HCT116 (cell line): ENCODE data around the gene UAP1L1. TPM values are rescaled to one million over a fixed set of nuclear protein-coding genes. Genes with fewer than 3 reads are reported as not detected.

Experiments
- ATAC-seq: fragments of 200-7000 bp; cut with Tn5 transposase; 2 replicates; pipeline ENCODE4 v1.9.1; 2020; ENCODE audit warnings: mild to moderate bottlenecking, moderate library complexity
- BruUV-seq: library from RNA; stranded (reverse); fragments of 400-500 nt; replicated peaks from 2 replicates; lab custom pipeline; 2021; lab: Mats Ljungman, UMichigan
- CTCF ChIA-PET: fragments of 300-600 bp; sonication (Branson Sonifier 250); formaldehyde crosslinking; loops from one replicate; lab custom pipeline; 2021; ENCODE audit warnings: antibody characterized with exemption; lab: Charles Lee
- POLR2A ChIA-PET: fragments of 300-600, 350-600 bp; sonication (Branson Sonifier 250); formaldehyde crosslinking; loops from one replicate; lab custom pipeline; 2021; ENCODE audit warnings: antibody characterized with exemption; lab: Charles Lee
- RAD21 ChIA-PET, 2 experiments: fragments of 300-600 bp; sonication (Branson Sonifier 250); formaldehyde crosslinking; loops; one replicate each; lab custom pipeline; 2023; ENCODE audit warnings: low total read pairs in 2 of 2; ENCODE audit not compliant: uncharacterized antibody in 2 of 2, unreplicated experiment in 2 of 2, low non-redundant PET in 1 of 2; lab: Charles Lee
- DNase-seq: peaks from one replicate; pipeline ENCODE4 v3.0.0-alpha.2; 2010; ENCODE audit warnings: low read depth, low spot score
- H2AFZ ChIP-seq: fragments of 200-600 bp; shearing (Covaris generic), sonication (generic); 2 replicates; pipeline ENCODE4 v1.6.1; 2017; ENCODE audit warnings: low read depth, mixed run types, mixed read lengths, antibody characterized with exemption, low read length; ENCODE audit not compliant: poor library complexity, severe bottlenecking
- H3K27ac ChIP-seq: 2 replicates; pipeline ENCODE4 v1.5.1; 2012; ENCODE audit warnings: low read depth, low read length
- H3K27me3 ChIP-seq: fragments of 200-600 bp; sonication (generic); 2 replicates; pipeline ENCODE4 v1.6.1; 2016; ENCODE audit warnings: mixed run types, low read length, mixed read lengths; ENCODE audit not compliant: insufficient read depth
- H3K36me3 ChIP-seq, 2 experiments: fragments of 200-500 bp in 1 of 2; fragments of 200-600 bp in 1 of 2; sonication (Bioruptor generic) in 1 of 2; sonication (generic) in 1 of 2; 2 replicates each; pipeline versions ENCODE4 v1.5.1 to v1.6.1; 2014 to 2016; ENCODE audit warnings: low read length in 2 of 2, inconsistent platforms in 1 of 2, mixed read lengths in 1 of 2, mixed run types in 1 of 2; ENCODE audit not compliant: insufficient read depth in 2 of 2, control insufficient read depth in 1 of 2
- H3K4me1 ChIP-seq, 2 experiments: fragments of 200-600 bp in 1 of 2; sonication (generic) in 1 of 2; 2 replicates each; pipeline versions ENCODE4 v1.5.1 to v1.6.1; 2012 to 2017; ENCODE audit warnings: low read length in 2 of 2, inconsistent platforms in 1 of 2, mild to moderate bottlenecking in 1 of 2, mixed read lengths in 1 of 2, mixed run types in 1 of 2, moderate library complexity in 1 of 2; ENCODE audit not compliant: insufficient read depth in 2 of 2, control insufficient read depth in 1 of 2
- H3K4me2 ChIP-seq: fragments of 200-600 bp; sonication (generic); 2 replicates; pipeline ENCODE4 v1.6.1; 2017; ENCODE audit warnings: mixed run types, low read length, mixed read lengths
- H3K4me3 ChIP-seq, 2 experiments: fragments of 200-600 bp in 1 of 2; sonication (generic) in 1 of 2; replicated peaks in 1 of 2; 2 replicates each; pipeline ENCODE4 v1.5.1; 2011 to 2016; ENCODE audit warnings: low read length in 2 of 2, control low read depth in 1 of 2, low read depth in 1 of 2, mild to moderate bottlenecking in 1 of 2, mixed read lengths in 1 of 2, mixed run types in 1 of 2
- H3K79me2 ChIP-seq: fragments of 200-600 bp; sonication (generic); 2 replicates; pipeline ENCODE4 v1.6.1; 2017; ENCODE audit warnings: mild to moderate bottlenecking, mixed run types, low read length, moderate library complexity, mixed read lengths; ENCODE audit not compliant: insufficient read depth
- H3K9ac ChIP-seq: fragments of 200-600 bp; sonication (generic); 2 replicates; pipeline ENCODE4 v1.6.1; 2016; ENCODE audit warnings: low read length, mixed read lengths
- H3K9me2 ChIP-seq: fragments of 200-600 bp; sonication (generic), shearing (Covaris generic); 2 replicates; pipeline ENCODE4 v1.6.1; 2017; ENCODE audit warnings: mixed run types, mild to moderate bottlenecking, moderate library complexity; ENCODE audit not compliant: insufficient read depth
- H3K9me3 ChIP-seq, 2 experiments: fragments of 200-500 bp in 1 of 2; fragments of 200-600 bp in 1 of 2; sonication (Bioruptor generic) in 1 of 2; sonication (generic) in 1 of 2; 2 replicates each; pipeline ENCODE4 v1.6.1; 2014 to 2017; ENCODE audit warnings: low read length in 2 of 2, mixed read lengths in 2 of 2, inconsistent platforms in 1 of 2, low read depth in 1 of 2, mild to moderate bottlenecking in 1 of 2, mixed run types in 1 of 2, moderate library complexity in 1 of 2; ENCODE audit not compliant: control insufficient read depth in 1 of 2, insufficient read depth in 1 of 2
- H4K20me1 ChIP-seq: fragments of 200-600 bp; sonication (generic), shearing (Covaris generic); 2 replicates; pipeline ENCODE4 v1.6.1; 2017; ENCODE audit warnings: mixed run types, mild to moderate bottlenecking, moderate library complexity; ENCODE audit not compliant: insufficient read depth
- FOSL1 ChIP-seq: IDR thresholded peaks from 2 replicates; pipeline ENCODE4 v1.6.1; 2012; ENCODE audit warnings: low read depth
- JUND ChIP-seq: IDR thresholded peaks from 2 replicates; pipeline ENCODE4 v1.6.1; 2012
- MAX ChIP-seq: IDR thresholded peaks from 2 replicates; pipeline ENCODE4 v1.6.1; 2012
- POLR2AphosphoS5 ChIP-seq: IDR thresholded peaks from 2 replicates; pipeline ENCODE4 v1.6.1; 2011; ENCODE audit warnings: mild to moderate bottlenecking, low read depth, low read length, moderate library complexity
- REST ChIP-seq: IDR thresholded peaks from 2 replicates; pipeline ENCODE4 v1.6.1; 2012; ENCODE audit warnings: low read depth
- SIN3A ChIP-seq: IDR thresholded peaks from 2 replicates; pipeline ENCODE4 v1.6.1; 2012; ENCODE audit warnings: low read depth
- TCF7L2 ChIP-seq: IDR thresholded peaks from 2 replicates; pipeline ENCODE4 v1.7.0; 2011; ENCODE audit warnings: borderline replicate concordance, inconsistent platforms; ENCODE audit not compliant: insufficient read depth, insufficient read length; ENCODE audit errors: extremely low read depth
- ZFX ChIP-seq: fragments of 450-650 bp; IDR thresholded peaks from 2 replicates; pipeline ENCODE4 v1.6.1; 2017
- intact Hi-C: fragments of 100-400 bp; cut with micrococcal nuclease; formaldehyde crosslinking; loops from 2 replicates; pipeline ENCODE4 v1.10.0; 2022
- total RNA-seq: library from RNA; stranded (reverse); gene quantifications from one replicate; pipeline ENCODE4 v1.2.1, GENCODE V29; 2021; ENCODE audit not compliant: unreplicated experiment

Gene UAP1L1
- total RNA-seq, 1 experiment from 2014 or later = 11.0 TPM

- Histone ChIP-seq H4K20me1 (no peaks in the 10 kb centered on the region), H3K9ac (no peak overlapping the region), H3K27me3 (no peaks in the 10 kb centered on the region)
- POLR2A ChIA-PET = no interaction called here
- TF ChIP-seq JUND = no peak
- no peak for TF ChIP-seq MAX
- no peak for TF ChIP-seq ZFX
- TF ChIP-seq REST = no peak
- no peak for TF ChIP-seq FOSL1
- TF ChIP-seq POLR2AphosphoS5 = no peak
- TF ChIP-seq SIN3A = no peak
- TF ChIP-seq TCF7L2 = no peak
- TF ChIP-seq, all 23 proteins: peak for 0
- Histone ChIP-seq H3K36me3 (peaks cover 12 to 57% of the 10 kb centered on the region in 2 experiments; a peak in 3 of 4 replicates), H3K27ac (no peak overlapping the region; the same call in 1 of the 2 replicates), H3K4me2 (no peak overlapping the region), H3K4me3 (no peak overlapping the region), H3K79me2 (peaks cover 7% of the 10 kb centered on the region; the same call in 1 of the 2 replicates), H3K9me3 (peaks cover 0 to 11% of the 10 kb centered on the region in 2 experiments; a peak in 1 of 4 replicates), H3K9me2 (no peaks in the 10 kb centered on the region), H3K4me1 (no peaks in the 10 kb centered on the region), H2AFZ (no peak overlapping the region)
- no peak for DNase-seq
- no TSS peak for BruUV-seq
- RAD21 ChIA-PET = no interaction called here
- intact Hi-C loops = no loop called here
- ATAC-seq = peak; percentile 10; the same call in 1 of the 2 replicates
- CTCF ChIA-PET = no interaction called here
Observed at GRCh38 chr9:137107312-137107921, 30.1 kb downstream of the UAP1L1 start.
